Stomach (tissue), 4 donors: Measurements from ENCODE around the gene TRIM62.

Source experiments
- EP300 ChIP-seq: sonication (generic); formaldehyde crosslinking; IDR thresholded peaks from one replicate; pipeline ENCODE4 v1.6.1; 2017; ENCODE audit warnings: antibody characterized with exemption
- POLR2A ChIP-seq, 4 donors: fragments of 450-650 bp; IDR thresholded peaks; one replicate each; pipeline ENCODE4 v1.6.1; 2016; ENCODE audit warnings: antibody characterized with exemption in 4 of 4, control low read depth in 2 of 4, mild to moderate bottlenecking in 1 of 4, moderate library complexity in 1 of 4
- POLR2AphosphoS5 ChIP-seq, 3 donors: sonication (generic); formaldehyde crosslinking; IDR thresholded peaks; one replicate each; pipeline ENCODE4 v1.6.1; 2016; ENCODE audit warnings: antibody characterized with exemption in 3 of 3
- TF ChIP-seq, protein P1 (sequence below), 7 experiments: fragments of 450-650 bp in 4 of 7; fragments of 200-600 bp in 3 of 7; sonication (generic) in 3 of 7; IDR thresholded peaks; one replicate each; pipeline ENCODE4 v1.5.1; 2016 to 2019; ENCODE audit warnings: antibody characterized with exemption in 7 of 7, control low read depth in 2 of 7, mild to moderate bottlenecking in 1 of 7

DNA sequence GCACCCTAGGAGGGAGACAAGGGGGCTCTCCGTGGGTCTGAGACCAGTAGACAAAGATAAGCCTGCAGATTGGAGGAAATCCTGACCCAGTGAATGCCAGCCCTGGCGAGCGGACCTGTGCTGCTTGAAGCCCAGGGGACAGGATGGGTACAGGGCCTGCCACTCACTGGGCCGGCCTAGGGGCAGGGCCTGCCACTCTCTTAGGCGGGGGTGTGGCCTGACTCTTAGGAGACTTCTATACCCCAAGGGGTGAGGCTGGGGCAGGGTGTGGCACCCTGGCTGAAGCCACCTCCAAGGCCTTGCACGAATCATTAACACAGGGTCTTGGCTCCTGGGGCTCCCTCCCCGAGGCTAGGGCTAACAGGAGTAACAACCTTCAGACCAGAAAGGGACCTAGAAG lies 30.7 kb downstream of the TRIM62 start:
- TF ChIP-seq POLR2A (IDR thresholded peaks at IDR 0.05): no peak
- TF ChIP-seq, protein P1, sequence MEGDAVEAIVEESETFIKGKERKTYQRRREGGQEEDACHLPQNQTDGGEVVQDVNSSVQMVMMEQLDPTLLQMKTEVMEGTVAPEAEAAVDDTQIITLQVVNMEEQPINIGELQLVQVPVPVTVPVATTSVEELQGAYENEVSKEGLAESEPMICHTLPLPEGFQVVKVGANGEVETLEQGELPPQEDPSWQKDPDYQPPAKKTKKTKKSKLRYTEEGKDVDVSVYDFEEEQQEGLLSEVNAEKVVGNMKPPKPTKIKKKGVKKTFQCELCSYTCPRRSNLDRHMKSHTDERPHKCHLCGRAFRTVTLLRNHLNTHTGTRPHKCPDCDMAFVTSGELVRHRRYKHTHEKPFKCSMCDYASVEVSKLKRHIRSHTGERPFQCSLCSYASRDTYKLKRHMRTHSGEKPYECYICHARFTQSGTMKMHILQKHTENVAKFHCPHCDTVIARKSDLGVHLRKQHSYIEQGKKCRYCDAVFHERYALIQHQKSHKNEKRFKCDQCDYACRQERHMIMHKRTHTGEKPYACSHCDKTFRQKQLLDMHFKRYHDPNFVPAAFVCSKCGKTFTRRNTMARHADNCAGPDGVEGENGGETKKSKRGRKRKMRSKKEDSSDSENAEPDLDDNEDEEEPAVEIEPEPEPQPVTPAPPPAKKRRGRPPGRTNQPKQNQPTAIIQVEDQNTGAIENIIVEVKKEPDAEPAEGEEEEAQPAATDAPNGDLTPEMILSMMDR (IDR thresholded peaks at IDR 0.05): no peak
- no peak for TF ChIP-seq POLR2AphosphoS5 (IDR thresholded peaks at IDR 0.05)
- TF ChIP-seq EP300: no peak
